NB4 (cell line): ENCODE results near the gene GPATCH8.
A peak's percentile ranks its signal among the peaks of the same experiment; 100 is the strongest.
"Not testable (repeated sequence)": the region's sequence is repeated elsewhere in the genome, so short reads cannot be mapped to it uniquely, and the experiment has no call there.

Experiments
- DNase-seq: peaks from one replicate; pipeline ENCODE4 v3.0.0; 2010; ENCODE audit warnings: low read depth
- H3K4me3 ChIP-seq: one replicate; pipeline ENCODE4 v1.5.1; 2011; ENCODE audit warnings: mild to moderate bottlenecking, low read depth, low read length, moderate library complexity
- MAX ChIP-seq: IDR thresholded peaks from 2 replicates; pipeline ENCODE4 v1.6.1; 2011; ENCODE audit warnings: low read depth, low read length
- MYC ChIP-seq: IDR thresholded peaks from 2 replicates; pipeline ENCODE4 v1.6.1; 2011; ENCODE audit warnings: low read depth, low read length
- POLR2A ChIP-seq: IDR thresholded peaks from 2 replicates; pipeline ENCODE4 v1.6.1; 2011; ENCODE audit warnings: mild to moderate bottlenecking; ENCODE audit not compliant: insufficient read length; ENCODE audit errors: extremely low read depth
- TF ChIP-seq, protein P1 (sequence below): IDR thresholded peaks from one replicate; pipeline ENCODE4 v1.5.1; 2012; ENCODE audit warnings: low read depth, low read length

Gene GPATCH8

GRCh38 chr17:44397479-44398440, 105.4 kb downstream of the GPATCH8 start:
- DNase-seq: no peak
- no peak for TF ChIP-seq MAX
- no peak for TF ChIP-seq MYC
- TF ChIP-seq POLR2A: no peak
- TF ChIP-seq, protein P1, sequence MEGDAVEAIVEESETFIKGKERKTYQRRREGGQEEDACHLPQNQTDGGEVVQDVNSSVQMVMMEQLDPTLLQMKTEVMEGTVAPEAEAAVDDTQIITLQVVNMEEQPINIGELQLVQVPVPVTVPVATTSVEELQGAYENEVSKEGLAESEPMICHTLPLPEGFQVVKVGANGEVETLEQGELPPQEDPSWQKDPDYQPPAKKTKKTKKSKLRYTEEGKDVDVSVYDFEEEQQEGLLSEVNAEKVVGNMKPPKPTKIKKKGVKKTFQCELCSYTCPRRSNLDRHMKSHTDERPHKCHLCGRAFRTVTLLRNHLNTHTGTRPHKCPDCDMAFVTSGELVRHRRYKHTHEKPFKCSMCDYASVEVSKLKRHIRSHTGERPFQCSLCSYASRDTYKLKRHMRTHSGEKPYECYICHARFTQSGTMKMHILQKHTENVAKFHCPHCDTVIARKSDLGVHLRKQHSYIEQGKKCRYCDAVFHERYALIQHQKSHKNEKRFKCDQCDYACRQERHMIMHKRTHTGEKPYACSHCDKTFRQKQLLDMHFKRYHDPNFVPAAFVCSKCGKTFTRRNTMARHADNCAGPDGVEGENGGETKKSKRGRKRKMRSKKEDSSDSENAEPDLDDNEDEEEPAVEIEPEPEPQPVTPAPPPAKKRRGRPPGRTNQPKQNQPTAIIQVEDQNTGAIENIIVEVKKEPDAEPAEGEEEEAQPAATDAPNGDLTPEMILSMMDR: no peak
- H3K4me3 ChIP-seq: no peak overlapping the region

- H3K4me3 ChIP-seq: no peak overlapping the region
- TF ChIP-seq MYC (no peak), POLR2A (no peak), MAX (no peak)
- TF ChIP-seq, protein P1: no peak
- DNase-seq: no peak
Measured at GRCh38 chr17:44396946-44397345, 106.3 kb downstream of the GPATCH8 start.

DNA sequence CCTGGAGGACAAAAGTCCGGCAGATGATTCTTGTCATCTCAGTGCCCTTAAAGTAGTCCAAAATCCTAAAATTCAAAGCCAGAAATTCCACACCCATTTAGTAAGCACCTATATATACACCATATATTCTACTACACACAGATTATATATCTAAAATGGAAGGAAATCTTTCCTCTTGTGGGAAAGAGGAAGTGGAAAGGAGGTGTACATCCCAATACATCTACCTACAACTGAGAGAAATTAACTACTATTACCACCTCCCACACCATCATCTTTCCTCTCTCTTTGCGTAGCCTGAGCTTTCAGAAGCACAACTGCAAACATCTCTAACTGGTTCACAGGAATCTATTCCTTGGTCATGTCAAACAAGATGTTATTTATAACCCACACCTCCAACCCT, 108.4 kb downstream of the GPATCH8 start:
- DNase-seq: no peak
- no peak for TF ChIP-seq POLR2A
- no peak overlapping the region for H3K4me3 ChIP-seq

- not testable (repeated sequence) for H3K4me3 ChIP-seq
Measured at GRCh38 chr17:44394112-44394511, 109.1 kb downstream of the GPATCH8 start.

DNA sequence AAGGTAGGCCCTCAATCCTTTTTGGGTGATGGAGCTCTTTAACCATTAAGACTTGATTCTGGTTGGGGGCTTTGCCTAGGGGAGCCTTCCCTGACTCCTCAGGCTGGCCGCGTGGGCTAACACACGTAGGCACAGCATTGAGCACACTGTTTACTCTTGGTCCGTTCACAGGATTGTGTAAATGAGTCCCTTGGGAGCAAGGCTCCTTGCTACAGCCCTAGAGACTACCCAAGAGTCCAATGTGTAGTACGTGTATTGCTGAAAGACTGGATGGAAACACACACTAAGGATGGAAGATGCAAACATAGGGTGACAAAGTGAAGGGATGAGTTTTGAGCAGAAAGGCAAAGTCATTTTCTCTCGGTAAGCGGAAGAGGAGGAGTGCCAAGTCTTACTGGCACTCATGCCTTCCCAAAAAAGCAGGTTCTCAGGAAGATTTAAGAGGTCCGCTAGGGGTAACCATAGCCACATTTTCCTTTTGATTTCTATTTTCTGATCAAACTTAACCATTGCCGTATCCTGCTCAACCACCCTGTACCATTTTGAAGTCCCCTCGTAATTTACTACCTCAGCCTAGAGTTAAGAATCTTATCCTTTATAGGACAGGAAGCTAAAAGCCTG, 112.8 kb downstream of the GPATCH8 start:
- TF ChIP-seq POLR2A (no peak), MYC (no peak), MAX (no peak)
- TF ChIP-seq, protein P1: no peak
- H3K4me3 ChIP-seq: no peak overlapping the region
- DNase-seq: peak; percentile 78

More at GRCh38 chr17:44394112-44394511, 109.1 kb downstream of the GPATCH8 start:
- DNase-seq: not testable (repeated sequence)

- DNase-seq: peak; percentile 84
- H3K4me3 ChIP-seq: peak overlapping the region; percentile 46
- TF ChIP-seq MYC: no peak
- TF ChIP-seq MAX: no peak
- no peak for TF ChIP-seq POLR2A
- TF ChIP-seq, protein P1: no peak
Measured at GRCh38 chr17:44389723-44390202, 113.4 kb downstream of the GPATCH8 start.
